ENCODE results near the gene BANF2.

Gene BANF2

GRCh38 chr20:17682103-17682888 is 17.5 kb upstream of the BANF2 start, which contains the start of gene RRBP1:
Gene RRBP1 (minus strand): TSS chr20:17682242. CDS start chr20:17660507, 21,735 bp downstream.
- DNase-seq, result peak; percentile 96
- Histone ChIP-seq H3K79me2 (ENCODE audit: low read length) (peaks cover 39% of the 10 kb centered on the region), H3K4me1 (ENCODE audit: low read length) (peaks cover 25% of the 10 kb centered on the region), H3K9ac (ENCODE audit: low read length) (peak within 1 kb of the TSS; percentile 80), H3F3A (ENCODE audit: insufficient read depth, low read length) (peaks cover 5% of the 10 kb centered on the region; the same call in 1 of the 2 replicates), H3K36me3 (replicated peaks; ENCODE audit: insufficient read depth, low read length) (peaks cover 12% of the 10 kb centered on the region), H3K4me3 (ENCODE audit: low read length) (peak within 1 kb of the TSS; percentile 82), H3K27ac (ENCODE audit: low read length) (peak within 1 kb of the TSS; percentile 75; the same call in 1 of the 2 replicates), H2AFZ (ENCODE audit: low read length) (peak within 1 kb of the TSS; percentile 90), H3K9me3 (replicated peaks; ENCODE audit: insufficient read depth, low read length) (no peaks in the 10 kb centered on the region), H3K27me3 (replicated peaks; ENCODE audit: insufficient read depth, low read length) (no peaks in the 10 kb centered on the region), H4K20me1 (ENCODE audit: insufficient read depth, low read length) (peaks cover 35% of the 10 kb centered on the region), H3K4me2 (ENCODE audit: low read depth, low read length) (peak within 1 kb of the TSS; percentile 82), H3K9me2 (replicated peaks; ENCODE audit: insufficient read depth, low read length) (no peaks in the 10 kb centered on the region)
- peak; percentile 93 for TF ChIP-seq CTCF (IDR thresholded peaks at IDR 0.05; ENCODE audit: low read length)
- no peak for TF ChIP-seq EZH2 (optimal IDR thresholded peaks at IDR 0.05; ENCODE audit: low read depth, low read length)

DNA sequence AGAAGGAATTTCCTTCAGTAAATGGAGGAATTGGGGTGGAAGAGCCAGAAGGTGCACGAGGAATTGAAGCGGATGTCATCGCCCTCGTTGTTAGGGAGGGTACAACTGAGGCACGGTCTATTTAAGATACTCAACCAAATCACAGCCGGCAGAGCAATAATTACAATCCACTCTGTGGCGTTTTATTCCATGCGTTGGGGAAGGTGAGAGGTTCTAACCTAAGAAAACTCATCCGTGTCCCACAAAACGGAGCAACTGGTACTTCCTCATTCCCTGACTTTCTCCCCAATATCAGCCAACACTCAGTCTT is 16.9 kb upstream of the BANF2 start:
- peak overlapping the region; percentile 69 for H3K9ac ChIP-seq (ENCODE audit: low read length)
- H3K79me2 ChIP-seq (ENCODE audit: low read length), result peaks cover 34% of the 10 kb centered on the region
- H3K27ac ChIP-seq (ENCODE audit: low read length), result no peak overlapping the region
- peaks cover 24% of the 10 kb centered on the region for H3K4me1 ChIP-seq (ENCODE audit: low read length)
- peaks cover 12% of the 10 kb centered on the region for H3K36me3 ChIP-seq (replicated peaks; ENCODE audit: insufficient read depth, low read length)
- peak overlapping the region; percentile 82 for H3K4me3 ChIP-seq (ENCODE audit: low read length)
- no peaks in the 10 kb centered on the region for H3K27me3 ChIP-seq (replicated peaks; ENCODE audit: insufficient read depth, low read length)
- H2AFZ ChIP-seq (ENCODE audit: low read length), result peak overlapping the region; percentile 90
- H3K9me2 ChIP-seq (replicated peaks; ENCODE audit: insufficient read depth, low read length), result no peaks in the 10 kb centered on the region
- H3K9me3 ChIP-seq (replicated peaks; ENCODE audit: insufficient read depth, low read length), result no peaks in the 10 kb centered on the region
- peak overlapping the region; percentile 82 for H3K4me2 ChIP-seq (ENCODE audit: low read depth, low read length)
- H4K20me1 ChIP-seq (ENCODE audit: insufficient read depth, low read length), result peaks cover 30% of the 10 kb centered on the region
- TF ChIP-seq CTCF (IDR thresholded peaks at IDR 0.05; ENCODE audit: low read length) (no peak), EZH2phosphoT487 (IDR thresholded peaks at IDR 0.05; ENCODE audit: low read length) (no peak), EZH2 (optimal IDR thresholded peaks at IDR 0.05; ENCODE audit: low read depth, low read length) (no peak)
- peaks cover 5% of the 10 kb centered on the region; the same call in 1 of the 2 replicates for H3F3A ChIP-seq (ENCODE audit: insufficient read depth, low read length)
- DNase-seq, result no peak

DNA sequence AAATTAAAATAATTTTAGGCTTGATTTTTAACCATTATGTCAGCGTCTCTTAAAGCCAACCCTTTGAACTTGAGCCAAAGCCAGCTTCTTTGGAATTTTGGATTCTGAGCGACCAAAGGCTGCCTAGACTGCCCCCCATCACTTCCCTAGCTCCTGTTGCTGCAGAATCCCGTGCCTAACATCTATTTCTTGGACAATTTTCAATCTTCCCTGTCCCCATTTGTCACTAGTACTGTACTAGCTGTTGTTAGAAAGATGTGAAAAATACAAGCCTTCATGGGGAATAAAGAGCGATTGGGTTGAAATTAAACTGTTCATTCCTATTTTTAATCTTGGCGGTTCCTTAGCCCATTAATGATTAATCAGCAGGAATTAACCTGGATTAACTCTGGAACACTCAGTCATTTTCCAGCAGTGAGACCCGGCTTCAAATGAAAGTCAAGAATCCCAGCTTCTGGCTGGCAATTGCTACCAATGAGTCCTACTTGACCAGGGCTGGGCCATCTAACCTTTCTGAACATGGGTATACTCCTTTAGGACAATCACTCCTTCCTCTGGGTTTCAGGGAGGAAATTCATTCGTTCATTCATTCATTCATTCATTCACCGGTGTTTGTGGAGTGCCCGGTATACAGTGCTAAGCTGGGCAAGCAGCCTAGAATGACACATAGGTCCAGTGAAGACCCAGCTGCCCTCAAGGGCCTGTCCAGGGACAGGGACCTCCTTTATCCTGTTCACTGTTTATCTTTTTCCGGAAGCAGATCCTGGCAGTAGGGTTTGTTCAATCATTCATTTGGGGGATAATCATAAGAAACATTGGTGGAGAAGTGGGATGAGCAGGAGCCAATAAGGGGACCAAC is 16.3 kb upstream of the BANF2 start:
- no peaks in the 10 kb centered on the region for H3K9me2 ChIP-seq (replicated peaks; ENCODE audit: insufficient read depth, low read length)
- H3K4me2 ChIP-seq (ENCODE audit: low read depth, low read length), result no peak overlapping the region; the same call in 1 of the 2 replicates
- H3K36me3 ChIP-seq (replicated peaks; ENCODE audit: insufficient read depth, low read length), result peaks cover 12% of the 10 kb centered on the region
- H3K79me2 ChIP-seq (ENCODE audit: low read length), result peaks cover 28% of the 10 kb centered on the region
- TF ChIP-seq EZH2 (optimal IDR thresholded peaks at IDR 0.05; ENCODE audit: low read depth, low read length) (no peak), EZH2phosphoT487 (IDR thresholded peaks at IDR 0.05; ENCODE audit: low read length) (no peak), CTCF (IDR thresholded peaks at IDR 0.05; ENCODE audit: low read length) (no peak)
- H3K9ac ChIP-seq (ENCODE audit: low read length), result no peak overlapping the region
- peaks cover 5% of the 10 kb centered on the region; the same call in 1 of the 2 replicates for H3F3A ChIP-seq (ENCODE audit: insufficient read depth, low read length)
- H3K27me3 ChIP-seq (replicated peaks; ENCODE audit: insufficient read depth, low read length), result no peaks in the 10 kb centered on the region
- H2AFZ ChIP-seq (ENCODE audit: low read length), result no peak overlapping the region
- DNase-seq, result no peak
- no peak overlapping the region for H3K27ac ChIP-seq (ENCODE audit: low read length)
- H3K4me3 ChIP-seq (ENCODE audit: low read length), result no peak overlapping the region
- peaks cover 24% of the 10 kb centered on the region for H4K20me1 ChIP-seq (ENCODE audit: insufficient read depth, low read length)
- no peaks in the 10 kb centered on the region for H3K9me3 ChIP-seq (replicated peaks; ENCODE audit: insufficient read depth, low read length)
- peaks cover 22% of the 10 kb centered on the region for H3K4me1 ChIP-seq (ENCODE audit: low read length)
